Gastrocnemius medialis (tissue), 4 donors: ENCODE results near the gene PDIA6. TPM values are rescaled to one million over a fixed set of nuclear protein-coding genes. Genes with fewer than 3 reads are reported as not detected.

Experiments
- ATAC-seq, 2 donors: fragments of 150-250 bp; one replicate each; pipeline ENCODE4 v1.9.1; 2016
- DNase-seq, 2 donors: peaks; one replicate each; pipeline ENCODE4 v3.0.0-alpha.2; 2019
- H3K27ac ChIP-seq, 4 donors: fragments of 200-600 bp; sonication (generic); 1 replicate in 1 of 4; 2 replicates in 3 of 4; pipeline ENCODE4 v1.5.1; 2016 to 2018; ENCODE audit warnings: mild to moderate bottlenecking in 2 of 4, moderate library complexity in 1 of 4
- H3K27me3 ChIP-seq, 3 donors: fragments of 200-600 bp; sonication (generic) in 2 of 3; 1 replicate in 1 of 3; 2 replicates in 2 of 3; pipeline versions ENCODE4 v1.5.1 to v1.6.0; 2016 to 2019; ENCODE audit warnings: mild to moderate bottlenecking in 1 of 3, moderate library complexity in 1 of 3
- H3K36me3 ChIP-seq, 2 donors: fragments of 200-600 bp; sonication (generic) in 1 of 2; one replicate each; pipeline ENCODE4 v1.5.1; 2017 to 2018
- H3K4me1 ChIP-seq, 2 donors: fragments of 200-600 bp; sonication (generic) in 1 of 2; one replicate each; pipeline ENCODE4 v1.5.1; 2016 to 2017; ENCODE audit warnings: mild to moderate bottlenecking in 2 of 2
- H3K4me3 ChIP-seq, 4 donors: fragments of 200-600 bp; sonication (generic) in 3 of 4; 1 replicate in 1 of 4; 2 replicates in 3 of 4; pipeline ENCODE4 v1.5.1; 2016 to 2019; ENCODE audit warnings: mild to moderate bottlenecking in 2 of 4
- H3K9me3 ChIP-seq, 3 donors: fragments of 200-600 bp; sonication (generic) in 2 of 3; 1 replicate in 1 of 3; 2 replicates in 2 of 3; pipeline ENCODE4 v1.5.1; 2016 to 2019
- POLR2A ChIP-seq, 2 donors: fragments of 450-650 bp; IDR thresholded peaks; one replicate each; pipeline ENCODE4 v1.6.1; 2017; ENCODE audit warnings: antibody characterized with exemption in 2 of 2, mild to moderate bottlenecking in 2 of 2, moderate library complexity in 2 of 2
- in situ Hi-C, 4 donors: fragments of 200-750 bp; cut with MboI; loops; one replicate each; pipeline versions ENCODE4 v1.15.0 to v1.8.0; 2017; ENCODE audit warnings: low sequenced_read_pairs in 4 of 4
- intact Hi-C: fragments of 100-400 bp; cut with DNase I; formaldehyde crosslinking; loops from one replicate; pipeline ENCODE4 v1.15.1; 2023; ENCODE audit warnings: low total_unique reads
- total RNA-seq, 4 donors: library from RNA; depleted of rRNA; stranded (reverse); fragments of >200 nt; gene quantifications; one replicate each; pipeline versions ENCODE4 v1.1.0 to v1.2.3, GENCODE V29; 2016
- TF ChIP-seq, protein P1 (sequence below), 5 experiments: fragments of 450-650 bp in 3 of 5; fragments of 200-600 bp in 2 of 5; sonication (generic) in 2 of 5; IDR thresholded peaks in 4 of 5; conservative IDR thresholded peaks in 1 of 5; 1 replicate in 4 of 5; 2 replicates in 1 of 5; pipeline ENCODE4 v1.5.1; 2016 to 2019; ENCODE audit warnings: antibody characterized with exemption in 5 of 5, mild to moderate bottlenecking in 3 of 5, moderate library complexity in 3 of 5

Gene PDIA6
- total RNA-seq, 4 donors from 2014 or later = 32.0 to 72.4 (median 54.2) TPM

GRCh38 chr2:10800163-10800562, 12.4 kb downstream of the PDIA6 start:
- no peaks in the 10 kb centered on the region for H3K27me3 ChIP-seq
- peaks cover 0 to 40% of the 10 kb centered on the region in 2 donors for H3K36me3 ChIP-seq
- in situ Hi-C loops (no loop called here), intact Hi-C loops (no loop called here)
- H3K27ac ChIP-seq = no peak overlapping the region
- H3K4me3 ChIP-seq = no peak overlapping the region
- DNase-seq (no peak), ATAC-seq (no peak)
- H3K9me3 ChIP-seq = no peaks in the 10 kb centered on the region
- TF ChIP-seq, protein P1, sequence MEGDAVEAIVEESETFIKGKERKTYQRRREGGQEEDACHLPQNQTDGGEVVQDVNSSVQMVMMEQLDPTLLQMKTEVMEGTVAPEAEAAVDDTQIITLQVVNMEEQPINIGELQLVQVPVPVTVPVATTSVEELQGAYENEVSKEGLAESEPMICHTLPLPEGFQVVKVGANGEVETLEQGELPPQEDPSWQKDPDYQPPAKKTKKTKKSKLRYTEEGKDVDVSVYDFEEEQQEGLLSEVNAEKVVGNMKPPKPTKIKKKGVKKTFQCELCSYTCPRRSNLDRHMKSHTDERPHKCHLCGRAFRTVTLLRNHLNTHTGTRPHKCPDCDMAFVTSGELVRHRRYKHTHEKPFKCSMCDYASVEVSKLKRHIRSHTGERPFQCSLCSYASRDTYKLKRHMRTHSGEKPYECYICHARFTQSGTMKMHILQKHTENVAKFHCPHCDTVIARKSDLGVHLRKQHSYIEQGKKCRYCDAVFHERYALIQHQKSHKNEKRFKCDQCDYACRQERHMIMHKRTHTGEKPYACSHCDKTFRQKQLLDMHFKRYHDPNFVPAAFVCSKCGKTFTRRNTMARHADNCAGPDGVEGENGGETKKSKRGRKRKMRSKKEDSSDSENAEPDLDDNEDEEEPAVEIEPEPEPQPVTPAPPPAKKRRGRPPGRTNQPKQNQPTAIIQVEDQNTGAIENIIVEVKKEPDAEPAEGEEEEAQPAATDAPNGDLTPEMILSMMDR (IDR thresholded peaks at IDR 0.05 in 4 of 5, conservative IDR thresholded peaks at IDR 0.05 in 1 of 5) = no peak
- TF ChIP-seq POLR2A (IDR thresholded peaks at IDR 0.05) = no peak
- H3K4me1 ChIP-seq = no peaks in the 10 kb centered on the region

- Histone ChIP-seq H3K4me1 (no peaks in the 10 kb centered on the region), H3K27ac (no peak overlapping the region), H3K27me3 (no peaks in the 10 kb centered on the region), H3K4me3 (no peak overlapping the region), H3K36me3 (peaks cover 0 to 48% of the 10 kb centered on the region in 2 donors), H3K9me3 (no peaks in the 10 kb centered on the region)
- TF ChIP-seq, protein P1 (IDR thresholded peaks at IDR 0.05 in 4 of 5, conservative IDR thresholded peaks at IDR 0.05 in 1 of 5) = no peak
- no peak for TF ChIP-seq POLR2A (IDR thresholded peaks at IDR 0.05)
- no peak for ATAC-seq
- in situ Hi-C loops = no loop called here
- intact Hi-C loops = no loop called here
- DNase-seq = no peak
Measured at GRCh38 chr2:10798783-10799182, 13.8 kb downstream of the PDIA6 start.

- DNase-seq = no peak
- Histone ChIP-seq H3K27ac (no peak overlapping the region), H3K4me1 (peaks cover 0 to 4% of the 10 kb centered on the region in 2 donors), H3K4me3 (no peak overlapping the region), H3K27me3 (no peaks in the 10 kb centered on the region), H3K9me3 (no peaks in the 10 kb centered on the region), H3K36me3 (peaks cover 0 to 65% of the 10 kb centered on the region in 2 donors)
- ATAC-seq = no peak
- intact Hi-C loops (no loop called here), in situ Hi-C loops (no loop called here)
- TF ChIP-seq, protein P1 (IDR thresholded peaks at IDR 0.05 in 4 of 5, conservative IDR thresholded peaks at IDR 0.05 in 1 of 5) = no peak
- no peak for TF ChIP-seq POLR2A (IDR thresholded peaks at IDR 0.05)
Measured at GRCh38 chr2:10796703-10797102, 15.9 kb downstream of the PDIA6 start.

DNA sequence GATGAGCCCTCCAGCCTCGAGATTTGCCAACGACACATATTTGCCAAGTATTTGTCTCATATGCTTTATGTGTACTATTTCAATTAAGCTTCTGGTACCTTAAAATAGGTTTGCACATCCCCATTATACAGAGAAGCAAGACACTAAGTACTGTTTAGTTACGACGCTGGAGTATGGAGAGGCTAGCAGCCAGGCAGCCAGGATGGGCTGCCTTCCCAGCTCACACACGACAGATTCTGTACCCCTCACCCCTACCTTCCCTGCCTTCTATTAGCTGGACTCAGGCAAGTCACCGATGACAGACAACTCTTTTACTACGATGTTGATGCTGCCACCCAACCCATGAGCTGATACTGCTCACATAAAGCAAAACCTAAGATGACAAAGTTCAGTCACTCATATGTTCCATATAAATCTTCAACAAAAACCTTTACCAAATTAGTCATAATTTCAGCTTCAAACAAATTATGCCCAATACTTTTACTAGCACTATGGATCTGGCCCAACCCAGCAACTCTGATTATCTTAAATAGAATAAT, 17.0 kb downstream of the PDIA6 start:
- in situ Hi-C loops (no loop called here), intact Hi-C loops (no loop called here)
- H3K27ac ChIP-seq = no peak overlapping the region
- peaks cover 0 to 65% of the 10 kb centered on the region in 2 donors for H3K36me3 ChIP-seq
- TF ChIP-seq, protein P1 (IDR thresholded peaks at IDR 0.05 in 4 of 5, conservative IDR thresholded peaks at IDR 0.05 in 1 of 5) = no peak
- no peak for TF ChIP-seq POLR2A (IDR thresholded peaks at IDR 0.05)
- peaks cover 0 to 4% of the 10 kb centered on the region in 2 donors for H3K4me1 ChIP-seq
- no peaks in the 10 kb centered on the region for H3K9me3 ChIP-seq
- H3K4me3 ChIP-seq = no peak overlapping the region
- no peaks in the 10 kb centered on the region for H3K27me3 ChIP-seq
- no peak for ATAC-seq
- DNase-seq = no peak

- TF ChIP-seq, protein P1 (IDR thresholded peaks at IDR 0.05 in 4 of 5, conservative IDR thresholded peaks at IDR 0.05 in 1 of 5) = no peak
- no peak for TF ChIP-seq POLR2A (IDR thresholded peaks at IDR 0.05)
- no peaks in the 10 kb centered on the region for H3K27me3 ChIP-seq
- ATAC-seq = no peak
- no peak overlapping the region for H3K4me3 ChIP-seq
- in situ Hi-C loops (no loop called here), intact Hi-C loops (no loop called here)
- H3K4me1 ChIP-seq = peaks cover 0 to 4% of the 10 kb centered on the region in 2 donors
- no peak overlapping the region for H3K27ac ChIP-seq
- peaks cover 0 to 65% of the 10 kb centered on the region in 2 donors for H3K36me3 ChIP-seq
- no peaks in the 10 kb centered on the region for H3K9me3 ChIP-seq
- no peak for DNase-seq
Measured at GRCh38 chr2:10794876-10795275, 17.7 kb downstream of the PDIA6 start.
